ENCODE measurements around the gene BEND2. TPM values are rescaled to one million over a fixed set of nuclear protein-coding genes. Genes with fewer than 3 reads are reported as not detected.

BEND2 gene
- total RNA-seq, 1 experiment from 2014 or later, result not detected

- Histone ChIP-seq H3K79me2 (ENCODE audit: insufficient read depth, low read length) (no peaks in the 10 kb centered on the region), H3K27me3 (ENCODE audit: insufficient read depth, low read length) (no peaks in the 10 kb centered on the region; the same call in 1 of the 2 replicates), H3K4me2 (ENCODE audit: low read length) (no peak overlapping the region), H3K9me3 (ENCODE audit: control insufficient read depth in 1 of 2, insufficient read depth in 1 of 2, low read depth in 1 of 2, low read length in 2 of 2) (no peaks in the 10 kb centered on the region), H4K20me1 (ENCODE audit: insufficient read depth) (no peaks in the 10 kb centered on the region), H3K4me3 (replicated peaks in 1 of 2; ENCODE audit: low read depth in 1 of 2, low read length in 2 of 2) (no peak overlapping the region), H3K9me2 (ENCODE audit: insufficient read depth) (no peaks in the 10 kb centered on the region), H3K9ac (ENCODE audit: low read length) (no peak overlapping the region), H3K36me3 (ENCODE audit: control insufficient read depth in 1 of 2, insufficient read depth in 2 of 2, low read length in 2 of 2) (no peaks in the 10 kb centered on the region), H2AFZ (ENCODE audit: low read depth, low read length, poor library complexity, severe bottlenecking) (no peak overlapping the region), H3K4me1 (ENCODE audit: control insufficient read depth in 1 of 2, insufficient read depth in 2 of 2, low read length in 2 of 2) (no peaks in the 10 kb centered on the region), H3K27ac (ENCODE audit: low read depth, low read length) (no peak overlapping the region)
- no peak for DNase-seq (ENCODE audit: low read depth, low spot score)
- ATAC-seq, result no peak
- BruUV-seq (replicated peaks), result no TSS peak
- TF ChIP-seq REST (IDR thresholded peaks at IDR 0.05; ENCODE audit: low read depth), result no peak
- no peak for TF ChIP-seq ZFX (IDR thresholded peaks at IDR 0.05)
- no peak for TF ChIP-seq JUND (IDR thresholded peaks at IDR 0.05)
- TF ChIP-seq POLR2AphosphoS5 (IDR thresholded peaks at IDR 0.05; ENCODE audit: low read depth, low read length), result no peak
- TF ChIP-seq TCF7L2 (IDR thresholded peaks at IDR 0.05; ENCODE audit: borderline replicate concordance, extremely low read depth, insufficient read depth, insufficient read length), result no peak
- TF ChIP-seq ZNF274 (IDR thresholded peaks at IDR 0.05; ENCODE audit: low read depth, low read length), result no peak
- TF ChIP-seq POLR2A (IDR thresholded peaks at IDR 0.05; ENCODE audit: borderline replicate concordance, extremely low read depth, insufficient read depth, insufficient read length), result no peak
- no peak for TF ChIP-seq EGR1 (IDR thresholded peaks at IDR 0.05; ENCODE audit: low read depth)
- no peak for TF ChIP-seq FOSL1 (IDR thresholded peaks at IDR 0.05; ENCODE audit: low read depth)
- TF ChIP-seq SIN3A (IDR thresholded peaks at IDR 0.05; ENCODE audit: low read depth), result no peak
- TF ChIP-seq CBX3 (IDR thresholded peaks at IDR 0.05; ENCODE audit: low read depth), result no peak
- TF ChIP-seq RAD21 (IDR thresholded peaks at IDR 0.05; ENCODE audit: low read depth), result no peak
- no peak for TF ChIP-seq CEBPB (IDR thresholded peaks at IDR 0.05; ENCODE audit: low read depth)
- CTCF ChIA-PET, result no interaction called here
- RAD21 ChIA-PET (ENCODE audit: low non-redundant PET in 1 of 2, low total read pairs in 2 of 2, uncharacterized antibody in 2 of 2, unreplicated experiment in 2 of 2), result no interaction called here
- intact Hi-C loops (cut with micrococcal nuclease), result no loop called here
- POLR2A ChIA-PET, result no interaction called here
These were observed 60.3 kb downstream of the BEND2 start for GRCh38 chrX:18160369-18160768.

All from HCT116 (cell line).